K562 (cell line): ENCODE data around the gene PATL1. TPM values are rescaled to one million over a fixed set of nuclear protein-coding genes. Genes with fewer than 3 reads are reported as not detected.
A peak's percentile ranks its signal among the peaks of the same experiment; 100 is the strongest.

Experiments used
- AFF4 ChIP-seq: sonication (generic); formaldehyde crosslinking; IDR thresholded peaks from 2 replicates; pipeline ENCODE4 v1.8.0; 2023; ENCODE audit warnings: mild to moderate bottlenecking, missing genetic modification reagents
- ARNT ChIP-seq, 2 experiments: fragments of 450-650 bp; IDR thresholded peaks; 2 replicates each; pipeline ENCODE4 v1.6.1; 2016; ENCODE audit warnings: mild to moderate bottlenecking in 1 of 2
- BACH1 ChIP-seq: fragments of 200-800 bp; sonication (Bioruptor generic); IDR thresholded peaks from 2 replicates; pipeline ENCODE4 v1.6.1; 2016; ENCODE audit warnings: missing genetic modification characterization, missing compliant biosample characterization
- CGGBP1 ChIP-seq: fragments of 250-450 bp; sonication (Bioruptor Pico); IDR thresholded peaks from 2 replicates; pipeline ENCODE4 v1.9.0; 2021; ENCODE audit warnings: mild to moderate bottlenecking
- CHD1 ChIP-seq: fragments of 200-600 bp; sonication (generic); IDR thresholded peaks from one replicate; pipeline ENCODE4 v1.6.1; 2012; ENCODE audit warnings: mild to moderate bottlenecking, moderate library complexity, low read length, inconsistent platforms
- E2F6 ChIP-seq, 2 experiments: IDR thresholded peaks; 2 replicates each; pipeline ENCODE4 v1.6.1; 2011; ENCODE audit warnings: borderline replicate concordance in 1 of 2, control low read depth in 1 of 2, low read depth in 1 of 2, low read length in 1 of 2, mild to moderate bottlenecking in 1 of 2, mixed read lengths in 1 of 2, moderate library complexity in 1 of 2; ENCODE audit not compliant: insufficient read depth in 1 of 2, insufficient read length in 1 of 2, poor library complexity in 1 of 2, severe bottlenecking in 1 of 2; ENCODE audit errors: extremely low read depth in 1 of 2
- MLLT1 ChIP-seq, 2 experiments: fragments of 450-650 bp; IDR thresholded peaks; 2 replicates each; pipeline ENCODE4 v1.6.1; 2016
- NKRF ChIP-seq: fragments of 450-650 bp; IDR thresholded peaks from 2 replicates; pipeline ENCODE4 v1.6.1; 2016; ENCODE audit warnings: borderline replicate concordance
- NR2C2 ChIP-seq, 2 experiments: fragments of 200-800 bp in 1 of 2; sonication (Bioruptor generic) in 1 of 2; sonication (generic) in 1 of 2; formaldehyde crosslinking in 1 of 2; IDR thresholded peaks; 2 replicates each; pipeline versions ENCODE4 v1.6.1 to v1.8.0; 2016 to 2022; ENCODE audit warnings: mild to moderate bottlenecking in 1 of 2, missing compliant biosample characterization in 1 of 2, missing genetic modification characterization in 1 of 2, missing genetic modification reagents in 1 of 2
- PML ChIP-seq: IDR thresholded peaks from 2 replicates; pipeline ENCODE4 v1.6.1; 2012; ENCODE audit warnings: low read length, inconsistent platforms
- POLR2B ChIP-seq: fragments of 450-650 bp; IDR thresholded peaks from 2 replicates; pipeline ENCODE4 v1.6.1; 2018; ENCODE audit warnings: low read depth; ENCODE audit not compliant: partially characterized antibody
- SMAD1 ChIP-seq: fragments of 150-350 bp; IDR thresholded peaks from 2 replicates; pipeline ENCODE4 v1.6.1; 2014; ENCODE audit warnings: low read length, low read depth; ENCODE audit not compliant: partially characterized antibody
- STAT5A ChIP-seq: IDR thresholded peaks from 2 replicates; pipeline ENCODE4 v1.6.1; 2012; ENCODE audit warnings: low read length, inconsistent platforms, borderline replicate concordance
- TAF7 ChIP-seq: fragments of 450-650 bp; IDR thresholded peaks from 2 replicates; pipeline ENCODE4 v1.6.1; 2016; ENCODE audit warnings: missing genetic modification characterization, missing compliant biosample characterization
- TAF9B ChIP-seq: fragments of 450-650 bp; IDR thresholded peaks from 2 replicates; pipeline ENCODE4 v1.6.1; 2018; ENCODE audit warnings: mild to moderate bottlenecking; ENCODE audit not compliant: partially characterized antibody
- TBP ChIP-seq: optimal IDR thresholded peaks from 2 replicates; pipeline ENCODE3; 2011; ENCODE audit warnings: low read depth, low read length, improper control_type of control experiment
- ZBTB17 ChIP-seq: fragments of 450-650 bp; formaldehyde crosslinking; IDR thresholded peaks from 2 replicates; pipeline ENCODE4 v1.4.0; 2020; ENCODE audit warnings: mild to moderate bottlenecking
- ZNF384 ChIP-seq: IDR thresholded peaks from 2 replicates; pipeline ENCODE4 v1.6.1; 2012; ENCODE audit warnings: low read depth, low read length, improper control_type of control experiment
- ZSCAN29 ChIP-seq: fragments of 450-650 bp; IDR thresholded peaks from 2 replicates; pipeline ENCODE4 v1.6.1; 2017
- polyA plus RNA-seq, 8 experiments: library from polyadenylated mRNA; depleted of rRNA in 4 of 8; stranded (reverse) in 5 of 8; unstranded in 3 of 8; fragments of >200 nt; fragmentation: Nextera tagmentation in 2 of 8; fragmentation: Illumina TruSeq in 1 of 8; extraction: Ambion mirVana in 2 of 8; extraction: Trizol in 1 of 8; gene quantifications; 2 replicates each; pipeline versions ENCODE4 v1.2.1 to v1.2.3, GENCODE V29; 2011 to 2014; ENCODE audit warnings: inconsistent platforms in 1 of 8, missing spikeins in 1 of 8
- total RNA-seq, 7 experiments: library from RNA; depleted of rRNA in 6 of 7; stranded (reverse); fragments of >200 nt in 6 of 7; fragmentation: Illumina TruSeq in 2 of 7; extraction: Trizol in 2 of 7; gene quantifications; 2 replicates each; pipeline versions ENCODE4 v1.2.1 to v1.2.3, GENCODE V29; 2011 to 2021; ENCODE audit warnings: low replicate concordance in 1 of 7

PATL1 gene
- total and polyA plus RNA-seq, 9 of the 15 experiments (the other 6 are each of a cell fraction or from before 2014, with no cell fraction given): 3.2 to 48.0 (median 16.4) TPM

- TF ChIP-seq STAT5A (no peak), TBP (peak; percentile 78), ZSCAN29 (peak; percentile 57; the same call in 1 of the 2 replicates), TAF9B (peak; percentile 36), CHD1 (no peak), ZNF384 (peak; percentile 79), AFF4 (CRISPR knock-in tag) (peak; percentile 39; the same call in 1 of the 2 replicates), TAF7 (tag) (0 out of 2 replicates have a peak, but pooled peaks have one; percentile 43), PML (peak; percentile 65; the same call in 1 of the 2 replicates), CGGBP1 (CRISPR knock-in tag) (no peak), E2F6 (IDR thresholded peaks at IDR 0.05; ENCODE audit: borderline replicate concordance in 1 of 2, extremely low read depth in 1 of 2, insufficient read depth in 1 of 2, insufficient read length in 1 of 2, low read depth in 1 of 2, low read length in 1 of 2, poor library complexity in 1 of 2, severe bottlenecking in 1 of 2) (peak; percentile 70 to 93), ARNT (IDR thresholded peaks at IDR 0.05) (0 out of 4 replicates have a peak, but pooled peaks of 1 of the 2 experiments have one; percentile 33), NR2C2 (CRISPR knock-in tag; IDR thresholded peaks at IDR 0.05) (no peak), NR2C2 (tag; IDR thresholded peaks at IDR 0.05) (no peak), NKRF (peak; percentile 66; the same call in 1 of the 2 replicates), POLR2B (peak; percentile 77), BACH1 (tag) (no peak), SMAD1 (peak; percentile 15), ZBTB17 (CRISPR knock-in tag) (0 out of 2 replicates have a peak, but pooled peaks have one; percentile 59), MLLT1 (IDR thresholded peaks at IDR 0.05) (0 out of 4 replicates have a peak, but pooled peaks of 1 of the 2 experiments have one; percentile 29)
Measured at GRCh38 chr11:59616396-59616982, 52.3 kb downstream of the PATL1 start (continued).
